ENCODE data around the gene ULK2.

ULK2 gene

GRCh38 chr17:19747159-19747719 is 120.5 kb downstream of the ULK2 start:
- no peak for DNase-seq (ENCODE audit: low spot score)

- no peak for DNase-seq (ENCODE audit: low spot score)
Observed at GRCh38 chr17:19746517-19746916, 121.2 kb downstream of the ULK2 start.

- peak; percentile 86 for DNase-seq (ENCODE audit: low spot score)
Observed at GRCh38 chr17:19744922-19745757, 122.6 kb downstream of the ULK2 start.

GRCh38 chr17:19744492-19744891 is 123.2 kb downstream of the ULK2 start:
- no peak for DNase-seq (ENCODE audit: low spot score)

GRCh38 chr17:19743101-19744100 is 124.3 kb downstream of the ULK2 start:
- DNase-seq (ENCODE audit: low spot score), result no peak

- no peak for DNase-seq (ENCODE audit: low spot score)
Observed at GRCh38 chr17:19742495-19742894, 125.2 kb downstream of the ULK2 start.

GRCh38 chr17:19741832-19742457 is 125.8 kb downstream of the ULK2 start:
- DNase-seq (ENCODE audit: low spot score), result no peak

- no peak for DNase-seq (ENCODE audit: low spot score)
Observed at GRCh38 chr17:19740933-19741332, 126.8 kb downstream of the ULK2 start.

- no peak for DNase-seq (ENCODE audit: low spot score)
Observed at GRCh38 chr17:19739241-19740201, 128.2 kb downstream of the ULK2 start.

- no peak for DNase-seq (ENCODE audit: low spot score)
Observed at GRCh38 chr17:19738757-19739156, 129.0 kb downstream of the ULK2 start.

- no peak for DNase-seq (ENCODE audit: low spot score)
Observed at GRCh38 chr17:19738073-19738449, 129.7 kb downstream of the ULK2 start.

GRCh38 chr17:19737305-19738072 is 130.2 kb downstream of the ULK2 start:
- DNase-seq (ENCODE audit: low spot score), result no peak

GRCh38 chr17:19736071-19736470 is 131.7 kb downstream of the ULK2 start:
- DNase-seq (ENCODE audit: low spot score), result no peak

- no peak for DNase-seq (ENCODE audit: low spot score)
Observed at GRCh38 chr17:19733953-19734526, 133.7 kb downstream of the ULK2 start.

- DNase-seq (ENCODE audit: low spot score), result no peak
Observed at GRCh38 chr17:19731626-19732025, 136.1 kb downstream of the ULK2 start.

- no peak for DNase-seq (ENCODE audit: low spot score)
Observed at GRCh38 chr17:19730843-19731242, 136.9 kb downstream of the ULK2 start.

GRCh38 chr17:19729900-19730299 is 137.8 kb downstream of the ULK2 start:
- no peak for DNase-seq (ENCODE audit: low spot score)

- peak; percentile 85 for DNase-seq (ENCODE audit: low spot score)
Observed at GRCh38 chr17:19728084-19728495, 139.6 kb downstream of the ULK2 start.

GRCh38 chr17:19727501-19728078 is 140.1 kb downstream of the ULK2 start:
- peak; percentile 77 for DNase-seq (ENCODE audit: low spot score)
